ENCODE results near the gene SSH2. TPM values are rescaled to one million over a fixed set of nuclear protein-coding genes. Genes with fewer than 3 reads are reported as not detected.

Gene SSH2
- total and polyA plus RNA-seq, 9 of the 15 experiments (the other 6 are each of a cell fraction or from before 2014, with no cell fraction given), result 3.9 to 16.1 (median 10.2) TPM

GRCh38 chr17:29663155-29663554 lies 266.9 kb downstream of the SSH2 start (continued):
- TF ChIP-seq MAFK (IDR thresholded peaks at IDR 0.05; ENCODE audit: low read length), result peak; percentile 92
- no peak for TF ChIP-seq E2F5 (CRISPR knock-in tag; IDR thresholded peaks at IDR 0.05)
- no peak for TF ChIP-seq PATZ1 (CRISPR knock-in tag; IDR thresholded peaks at IDR 0.05; ENCODE audit: borderline replicate concordance)
- no peak for TF ChIP-seq CREB1 (IDR thresholded peaks at IDR 0.05)
- no peak for TF ChIP-seq CREB1 (CRISPR knock-in tag; IDR thresholded peaks at IDR 0.05)
- no peak for TF ChIP-seq E2F1 (CRISPR knock-in tag; IDR thresholded peaks at IDR 0.05)
- 0 out of 2 replicates have a peak, but pooled peaks have one; percentile 22 for TF ChIP-seq TAF7 (tag; IDR thresholded peaks at IDR 0.05)
- no peak for TF ChIP-seq POLR2B (IDR thresholded peaks at IDR 0.05; ENCODE audit: low read depth, partially characterized antibody)
- TF ChIP-seq JUN (IDR thresholded peaks at IDR 0.05; ENCODE audit: borderline replicate concordance, low read depth, low read length), result no peak
- no peak for TF ChIP-seq JUN (CRISPR knock-in tag; IDR thresholded peaks at IDR 0.05; ENCODE audit: borderline replicate concordance)
- no peak for TF ChIP-seq RB1 (IDR thresholded peaks at IDR 0.05; ENCODE audit: low read depth)
- no peak for TF ChIP-seq DMBX1 (CRISPR knock-in tag; IDR thresholded peaks at IDR 0.05; ENCODE audit: borderline replicate concordance)
- TF ChIP-seq ZNF232 (CRISPR knock-in tag; IDR thresholded peaks at IDR 0.05), result no peak
- no peak for TF ChIP-seq E2F6 (IDR thresholded peaks at IDR 0.05; ENCODE audit: borderline replicate concordance in 1 of 2, extremely low read depth in 1 of 2, insufficient read depth in 1 of 2, insufficient read length in 1 of 2, low read depth in 1 of 2, low read length in 1 of 2, poor library complexity in 1 of 2, severe bottlenecking in 1 of 2)
- TF ChIP-seq PPARD (CRISPR knock-in tag; IDR thresholded peaks at IDR 0.05), result no peak
- no peak for TF ChIP-seq NFYB (IDR thresholded peaks at IDR 0.05; ENCODE audit: extremely low read depth, insufficient read length)
- TF ChIP-seq FOXP1 (CRISPR knock-in tag; IDR thresholded peaks at IDR 0.05), result no peak
